GM06990 (cell line): ENCODE measurements around the gene DNAAF6.

ENCODE experiments used
- DNase-seq: peaks from one replicate; pipeline ENCODE4 v3.0.0-alpha.2; 2011; ENCODE audit not compliant: insufficient read length; ENCODE audit errors: extremely low read depth
- H3K27me3 ChIP-seq: replicated peaks from 2 replicates; pipeline ENCODE4 v1.6.0; 2011; ENCODE audit warnings: low read length; ENCODE audit not compliant: control insufficient read depth, insufficient read depth
- H3K36me3 ChIP-seq: 2 replicates; pipeline ENCODE4 v1.5.1; 2011; ENCODE audit warnings: low read length; ENCODE audit not compliant: control insufficient read depth, insufficient read depth
- H3K4me3 ChIP-seq: replicated peaks from 2 replicates; pipeline ENCODE4 v1.5.1; 2011; ENCODE audit warnings: low read depth, mild to moderate bottlenecking, control low read depth, low read length
- CTCF ChIP-seq: IDR thresholded peaks from 2 replicates; pipeline ENCODE4 v1.5.1; 2011; ENCODE audit warnings: low read length, control low read depth, mild to moderate bottlenecking, inconsistent platforms; ENCODE audit not compliant: insufficient read depth, poor library complexity, severe bottlenecking

Gene DNAAF6

GRCh38 chrX:107207943-107208342, 1.5 kb downstream of the DNAAF6 start:
- no peaks in the 10 kb centered on the region for H3K27me3 ChIP-seq
- no peak for DNase-seq
- no peak overlapping the region for H3K4me3 ChIP-seq
- no peak for TF ChIP-seq CTCF
- H3K36me3 ChIP-seq: no peaks in the 10 kb centered on the region

- no peaks in the 10 kb centered on the region for H3K27me3 ChIP-seq
Measured at GRCh38 chrX:107213477-107213876, 7.1 kb downstream of the DNAAF6 start.

GRCh38 chrX:107226757-107227156, 20.3 kb downstream of the DNAAF6 start:
- DNase-seq: no peak
- Histone ChIP-seq H3K4me3 (no peak overlapping the region), H3K27me3 (no peaks in the 10 kb centered on the region), H3K36me3 (no peaks in the 10 kb centered on the region)
- TF ChIP-seq CTCF: no peak

More at GRCh38 chrX:107213477-107213876, 7.1 kb downstream of the DNAAF6 start:
- Histone ChIP-seq H3K36me3 (no peaks in the 10 kb centered on the region), H3K4me3 (no peak overlapping the region)
- no peak for DNase-seq
- no peak for TF ChIP-seq CTCF

- no peak for DNase-seq
- H3K36me3 ChIP-seq: no peaks in the 10 kb centered on the region
- H3K4me3 ChIP-seq: no peak overlapping the region
- no peak for TF ChIP-seq CTCF
- no peaks in the 10 kb centered on the region for H3K27me3 ChIP-seq
Measured at GRCh38 chrX:107227780-107228485, 21.5 kb downstream of the DNAAF6 start.

- Histone ChIP-seq H3K4me3 (no peak overlapping the region), H3K36me3 (no peaks in the 10 kb centered on the region), H3K27me3 (no peaks in the 10 kb centered on the region)
- DNase-seq: no peak
- no peak for TF ChIP-seq CTCF
Measured at GRCh38 chrX:107228486-107228819, 22.0 kb downstream of the DNAAF6 start.
